Stimulated activated CD8-positive, alpha-beta memory T cell treated with anti-CD3 and anti-CD28 coated beads, Interleukin-2, amount 100 ng/mL, for 48 hours (primary cell): ENCODE measurements around the gene STX1B.
A peak's percentile ranks its signal among the peaks of the same experiment; 100 is the strongest.
"Not testable (repeated sequence)": the region's sequence is repeated elsewhere in the genome, so short reads cannot be mapped to it uniquely, and the experiment has no call there.

Experiments used
- DNase-seq, 2 donors: peaks; one replicate each; pipeline ENCODE4 v3.0.0-alpha.2; 2020; ENCODE audit warnings: low read depth in 2 of 2

STX1B gene

DNA sequence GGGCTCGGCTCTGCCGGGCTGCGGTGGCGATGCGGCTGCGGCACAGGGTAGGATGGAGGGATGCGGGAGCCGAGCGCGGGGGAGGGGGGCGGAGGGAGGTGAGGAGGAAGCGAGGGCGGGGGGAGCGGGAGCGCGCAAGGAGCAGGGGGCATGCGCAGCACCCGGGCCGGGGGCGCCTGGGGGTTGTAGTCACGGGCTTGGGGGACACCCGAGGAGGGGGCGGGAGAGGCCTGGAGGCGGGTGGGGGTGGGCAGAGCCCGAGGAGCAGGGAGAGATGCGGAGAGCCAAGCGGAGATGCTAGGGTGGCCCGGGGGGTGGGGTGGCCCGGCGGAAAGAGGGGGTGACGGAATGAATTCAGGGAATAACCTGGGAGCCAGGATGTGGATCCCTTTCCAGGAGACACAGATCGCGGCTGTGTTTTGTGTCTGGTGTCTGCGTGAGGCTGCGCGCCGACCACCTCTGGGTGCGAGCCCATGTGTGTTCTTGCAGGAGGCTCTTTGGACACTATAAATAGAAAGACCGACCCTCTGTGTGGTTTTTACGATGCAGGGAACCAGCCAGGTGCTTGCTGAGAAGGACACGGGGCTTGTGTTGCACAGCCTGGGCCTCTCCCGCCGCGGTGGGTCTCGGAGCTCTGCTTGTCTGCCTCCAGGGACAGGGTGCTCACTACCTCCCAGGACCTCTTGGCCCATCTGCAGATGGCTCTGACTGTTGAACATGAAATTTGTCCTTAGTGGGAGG lies at the start of gene STX1B:
STX1B (minus strand) TSS at position 54 of the 741 bp plus-strand sequence. CDS start 242 bp downstream, outside the sequence.
- peak; percentile 16 to 20 for DNase-seq

DNA sequence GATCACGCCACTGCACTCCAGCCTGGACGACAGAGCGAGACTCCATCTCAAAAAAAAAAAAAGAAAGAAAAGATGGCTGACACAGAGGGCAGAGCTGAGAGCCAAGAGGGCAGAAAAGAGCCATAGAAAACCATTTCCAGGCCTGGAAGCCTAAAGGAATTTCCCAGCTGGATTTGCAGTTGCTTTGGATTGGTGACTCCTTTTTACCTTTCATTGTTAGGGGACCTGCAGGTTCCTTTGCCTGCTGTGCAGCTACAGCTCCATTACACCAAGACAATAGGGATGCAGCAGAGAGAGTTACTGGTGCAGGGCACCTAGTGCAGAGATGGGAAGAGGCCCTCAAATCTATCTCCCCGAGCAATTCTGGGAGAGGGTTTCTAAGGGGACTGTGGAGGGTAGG lies 45.2 kb upstream of the STX1B start:
- DNase-seq: no peak

DNA sequence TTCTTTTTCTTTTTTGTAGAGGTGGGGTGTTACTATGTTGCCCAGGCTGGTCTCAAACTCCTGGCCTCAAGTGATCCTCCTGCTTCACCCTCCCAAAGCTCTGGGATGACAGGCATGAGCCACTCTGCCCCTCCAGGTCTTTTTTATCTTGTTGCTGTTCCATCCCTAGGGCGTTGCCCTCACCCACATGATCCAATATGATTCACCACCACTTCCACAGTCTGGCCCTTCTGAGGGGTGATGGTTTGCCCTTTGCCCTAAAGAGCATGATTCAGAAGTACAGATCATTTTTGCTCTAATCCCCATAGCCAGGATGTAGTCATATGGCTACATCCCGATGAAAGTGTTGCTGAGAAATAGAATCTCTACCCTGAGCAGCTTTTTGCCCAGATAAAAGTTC lies 41.7 kb upstream of the STX1B start:
- DNase-seq: no peak

DNA sequence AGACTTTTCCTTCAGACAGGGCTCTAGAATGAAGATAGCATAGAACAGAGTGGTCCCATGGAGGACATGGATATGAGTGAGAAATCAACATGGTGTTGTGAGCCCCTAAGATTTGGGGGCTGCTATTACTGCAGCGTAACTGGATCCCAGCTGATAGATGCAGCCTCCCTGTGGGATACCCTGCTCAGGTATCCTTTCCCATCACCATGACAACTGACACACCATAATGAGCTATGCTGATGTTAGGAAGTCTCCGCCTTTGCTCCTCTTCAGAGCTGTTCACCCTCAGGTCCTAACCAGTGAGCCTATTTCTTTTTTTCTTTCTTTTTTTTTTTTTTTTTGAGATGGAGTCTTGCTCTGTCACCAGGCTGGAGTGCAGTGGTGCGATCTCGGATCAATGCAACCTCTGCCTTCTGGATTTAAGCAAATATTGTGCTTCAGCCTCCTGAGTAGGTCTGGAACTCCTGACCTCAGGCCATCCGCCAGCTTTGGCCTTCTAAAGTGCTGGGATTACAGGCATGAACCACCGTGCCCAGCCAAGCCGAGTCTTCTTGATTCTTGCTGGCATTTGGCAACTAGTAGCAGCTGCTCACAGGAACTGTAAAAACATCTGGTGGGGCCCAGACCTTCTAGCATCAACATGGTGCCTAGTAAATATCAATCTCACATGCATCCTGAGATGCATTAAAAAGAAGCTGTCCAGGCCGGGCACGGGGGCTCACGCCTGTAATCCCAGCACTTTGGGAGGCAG lies 40.0 kb upstream of the STX1B start:
- DNase-seq: no peak

DNA sequence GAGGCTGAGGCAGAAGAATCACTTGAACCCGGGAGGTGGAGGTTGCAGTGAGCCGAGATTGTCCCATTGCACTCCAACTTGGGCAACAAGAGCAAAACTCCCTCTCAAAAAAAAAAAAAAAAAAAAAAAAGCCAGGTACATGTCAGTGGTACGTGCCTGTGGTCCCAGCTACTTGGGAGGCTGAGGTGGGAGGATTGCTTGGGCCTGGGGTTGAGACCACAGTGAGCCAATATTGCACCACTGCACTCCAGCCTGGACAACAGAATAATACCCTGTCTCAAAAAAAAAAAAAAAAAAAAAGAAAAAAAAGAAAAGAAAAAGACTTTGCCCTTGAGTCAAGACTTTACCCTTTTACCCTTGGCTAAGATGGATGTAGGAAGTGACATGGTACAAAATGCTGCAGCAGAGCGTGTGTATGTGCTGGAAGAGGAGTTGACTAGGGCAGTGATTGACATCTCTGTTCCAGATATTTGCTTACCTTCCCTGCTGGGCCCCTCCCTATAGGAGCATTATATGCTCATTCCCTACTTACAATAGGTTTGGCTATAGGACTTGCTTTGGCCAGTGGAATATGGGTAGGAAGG lies 33.6 kb upstream of the STX1B start:
- no peak for DNase-seq

DNA sequence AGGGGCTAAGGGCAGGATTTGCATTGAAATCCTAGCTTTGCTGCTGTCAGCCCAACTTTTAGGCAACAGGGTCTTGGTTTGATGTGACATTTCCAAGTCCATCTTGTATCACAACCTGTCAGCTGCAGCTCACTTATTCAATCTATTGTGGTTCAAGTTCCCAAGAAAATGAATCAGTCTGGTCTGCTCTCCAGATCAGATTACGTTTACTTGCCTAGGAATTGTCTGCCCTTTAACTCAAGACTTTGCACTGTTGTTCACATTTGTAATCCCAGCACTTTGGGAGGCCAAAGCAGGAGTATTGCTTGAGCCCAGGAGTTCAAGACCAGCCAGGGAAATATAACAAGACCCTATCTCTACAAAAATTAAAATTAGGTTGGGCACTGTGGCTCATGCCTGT lies 32.9 kb upstream of the STX1B start:
- no peak for DNase-seq

DNA sequence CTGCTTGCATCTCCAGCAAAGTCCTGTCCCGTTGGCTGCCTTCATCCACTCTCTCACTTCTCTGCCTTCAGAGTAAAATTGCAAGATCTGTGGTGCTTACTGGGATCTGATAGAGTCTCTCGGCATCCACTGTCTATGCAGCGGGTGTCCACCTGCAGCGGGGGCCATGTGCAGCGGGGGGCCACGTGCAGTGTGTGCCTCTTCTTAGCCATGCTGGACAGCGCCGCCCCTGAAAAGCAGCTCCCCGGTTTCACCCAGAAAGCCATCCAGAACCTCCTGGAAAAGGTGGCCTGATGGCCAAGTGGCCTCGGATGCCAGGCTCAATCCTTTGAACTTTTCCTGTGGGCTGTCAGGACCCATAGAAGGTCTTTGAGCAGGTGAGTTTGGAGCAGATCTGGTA lies 32.4 kb upstream of the STX1B start:
- no peak for DNase-seq

DNA sequence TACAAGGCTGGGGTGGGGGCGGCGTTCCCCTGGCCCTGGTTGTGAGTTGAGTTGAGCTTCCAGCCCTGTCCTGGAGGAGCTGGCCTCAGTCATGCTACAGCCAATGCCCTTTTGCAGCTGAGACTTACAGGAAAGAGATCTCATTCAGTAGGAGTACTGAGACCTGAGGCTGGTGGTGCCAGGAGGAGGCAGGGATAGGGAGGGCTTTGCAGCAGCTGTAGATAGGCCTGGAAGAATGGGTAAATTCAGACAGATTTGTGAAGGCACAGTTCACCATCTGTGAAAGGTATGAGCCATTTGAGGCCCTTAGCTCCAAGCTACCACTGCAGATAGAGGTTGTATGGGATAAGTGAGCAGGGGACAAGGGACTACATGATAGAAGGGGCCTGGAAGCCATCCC lies 28.6 kb upstream of the STX1B start:
- DNase-seq: no peak

DNA sequence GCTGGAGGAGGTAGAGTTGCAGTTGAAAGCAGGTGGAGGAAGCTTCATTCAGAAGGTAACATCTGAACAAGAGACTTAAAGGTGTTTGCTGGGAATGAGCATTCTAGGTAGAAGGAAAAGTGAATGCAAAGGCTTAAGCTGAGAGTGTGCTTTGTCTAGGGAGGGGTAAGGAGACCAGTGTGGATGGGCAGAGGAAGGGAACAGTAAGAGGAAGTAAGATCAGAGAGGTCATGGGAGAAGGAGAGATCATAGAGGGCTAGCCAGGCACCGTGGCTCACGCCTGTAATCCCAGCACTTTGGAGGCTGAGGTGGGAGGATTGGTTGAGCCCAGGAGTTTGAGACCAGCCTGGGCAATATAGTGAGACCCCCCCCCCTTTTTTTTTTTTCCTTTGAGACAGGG lies 26.3 kb upstream of the STX1B start:
- DNase-seq: no peak

DNA sequence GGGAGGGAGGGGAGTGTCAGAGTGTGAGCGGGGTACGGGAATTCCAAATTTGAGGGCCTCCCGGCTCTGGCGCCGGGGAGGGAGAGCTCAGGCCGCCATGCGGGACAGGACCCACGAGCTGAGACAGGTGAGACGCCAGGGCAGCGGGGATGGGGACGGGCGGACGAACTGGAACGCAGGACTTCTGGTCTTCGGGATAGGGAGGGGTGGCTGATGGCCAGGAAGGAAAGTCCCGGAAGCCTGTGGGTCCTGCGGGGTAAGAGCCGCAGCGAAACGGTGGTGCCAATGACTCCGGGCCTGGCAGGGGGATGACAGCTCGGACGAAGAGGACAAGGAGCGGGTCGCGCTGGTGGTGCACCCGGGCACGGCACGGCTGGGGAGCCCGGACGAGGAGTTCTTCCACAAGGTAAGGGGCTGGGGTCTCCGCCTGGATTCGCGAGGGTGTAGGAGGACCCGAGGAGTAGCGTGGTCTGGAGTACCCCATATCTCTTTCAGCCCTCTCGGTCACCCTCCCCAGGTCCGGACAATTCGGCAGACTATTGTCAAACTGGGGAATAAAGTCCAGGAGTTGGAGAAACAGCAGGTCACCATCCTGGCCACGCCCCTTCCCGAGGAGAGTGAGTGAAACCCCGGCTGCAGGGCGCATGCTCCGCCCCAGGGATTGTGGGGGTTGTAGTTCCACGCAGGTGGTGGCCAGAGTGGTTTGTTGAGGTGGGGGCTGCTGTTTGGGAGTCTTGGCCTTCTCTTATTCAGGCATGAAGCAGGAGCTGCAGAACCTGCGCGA lies 23.5 kb upstream of the STX1B start:
- peak; percentile 78 to 85 for DNase-seq

DNA sequence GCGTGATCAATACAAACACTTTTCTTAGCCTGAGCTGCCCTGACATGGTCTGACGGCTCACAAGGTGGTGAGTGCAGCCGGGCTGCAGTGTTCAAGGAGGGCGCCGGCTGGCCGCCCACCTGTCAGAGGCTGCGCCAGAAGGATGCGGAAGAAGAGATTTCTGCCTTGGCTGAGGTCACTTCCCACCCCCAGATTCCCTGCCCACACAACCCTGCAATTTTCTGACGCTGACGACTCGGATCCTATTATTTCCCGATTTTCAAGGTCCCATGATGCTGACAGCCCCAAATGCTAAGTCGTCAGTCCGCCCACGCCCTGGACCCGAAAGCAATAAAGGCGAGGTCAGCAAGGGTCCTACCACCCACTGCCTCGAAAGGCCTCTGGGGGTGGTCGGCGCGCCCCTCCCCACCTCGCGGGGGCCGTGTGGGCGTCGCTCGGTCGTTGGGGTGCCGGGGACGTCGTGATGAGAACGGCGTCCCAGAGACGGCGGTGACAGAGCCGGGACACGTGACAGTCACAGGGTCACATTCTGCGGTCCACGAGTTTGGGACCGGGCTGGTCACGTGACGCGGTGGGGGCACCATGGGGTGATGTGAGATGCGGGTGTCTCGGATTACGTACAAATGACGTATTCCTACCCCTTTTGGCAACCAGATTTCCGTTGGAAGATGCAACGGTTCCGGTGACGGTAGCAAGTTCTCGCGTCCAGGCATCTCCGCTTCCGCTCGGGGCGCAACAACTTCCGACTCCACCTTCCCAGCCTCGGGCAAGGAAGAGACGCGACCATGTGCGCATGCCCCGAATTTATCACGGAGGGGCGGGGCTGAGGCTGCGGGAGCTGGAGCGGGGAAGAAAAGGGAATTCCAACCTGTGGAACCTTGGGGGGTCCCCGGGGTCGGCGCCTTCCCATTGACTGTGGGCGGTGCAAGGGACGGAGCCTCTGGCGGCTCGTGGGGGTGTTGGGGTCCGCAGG lies 22.6 kb upstream of the STX1B start, which contains the start of gene STX4:
STX4 (plus strand) TSS at position 823 of the 973 bp plus-strand sequence. CDS start 248 bp downstream, outside the sequence.
- DNase-seq: peak; percentile 94 to 96

DNA sequence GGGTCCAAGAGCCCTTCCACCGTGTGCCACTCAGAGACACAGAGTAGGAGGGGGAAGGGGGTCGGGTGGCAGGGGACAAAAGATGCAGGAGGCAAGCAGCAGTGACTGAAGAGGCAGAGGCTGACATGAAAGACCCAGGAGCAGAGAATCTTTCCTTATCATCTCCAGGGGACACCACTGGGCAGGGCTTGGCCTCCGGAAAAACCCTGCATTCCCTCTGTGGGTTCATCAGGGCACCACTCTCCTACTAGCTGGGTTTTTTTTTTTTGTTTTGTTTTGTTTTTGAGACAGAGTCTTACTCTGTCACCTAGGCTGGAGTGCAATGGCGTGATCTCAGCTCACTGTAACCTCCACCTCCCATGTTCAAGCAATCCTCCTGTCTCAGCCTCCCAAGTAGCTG lies 20.8 kb upstream of the STX1B start:
- no peak for DNase-seq

DNA sequence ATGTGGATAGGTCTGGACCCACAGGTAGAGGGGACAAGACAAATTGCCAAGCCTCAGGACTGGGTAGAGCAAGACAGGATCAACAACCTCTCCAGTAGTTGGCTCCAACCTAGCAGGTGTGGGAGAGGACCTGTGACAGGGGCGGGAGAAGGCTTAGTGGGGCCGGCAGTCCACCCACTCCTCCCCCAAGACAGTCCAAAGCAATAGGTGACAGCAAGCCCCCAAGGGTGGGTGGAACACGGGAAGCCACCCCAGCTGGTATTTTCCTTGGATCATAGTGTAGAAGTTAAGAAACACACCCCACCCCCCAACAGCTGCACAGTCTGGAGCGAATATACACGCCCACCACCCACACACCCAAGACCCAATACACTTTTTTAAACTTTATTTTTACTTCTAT lies 18.8 kb upstream of the STX1B start:
- no peak for DNase-seq

DNA sequence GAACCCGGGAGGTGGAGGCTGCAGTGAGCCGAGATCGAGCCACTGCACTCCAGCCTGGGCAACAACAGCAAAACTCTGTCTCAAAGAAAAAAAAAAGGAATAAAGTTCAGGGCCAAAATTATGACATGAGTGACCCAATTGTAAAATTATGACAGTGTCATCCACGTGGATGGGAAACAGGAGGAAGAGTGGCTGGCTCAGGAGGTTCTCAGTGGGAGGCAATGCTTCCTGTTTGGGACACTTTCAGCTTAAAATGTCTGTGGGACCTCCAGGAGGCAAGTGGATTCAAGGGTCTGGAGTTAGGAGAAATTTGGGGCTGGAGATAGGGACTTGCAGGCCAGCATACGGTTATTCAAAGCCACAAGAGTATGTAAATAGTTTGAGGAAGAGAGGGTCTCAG lies 14.9 kb upstream of the STX1B start:
- DNase-seq: no peak

DNA sequence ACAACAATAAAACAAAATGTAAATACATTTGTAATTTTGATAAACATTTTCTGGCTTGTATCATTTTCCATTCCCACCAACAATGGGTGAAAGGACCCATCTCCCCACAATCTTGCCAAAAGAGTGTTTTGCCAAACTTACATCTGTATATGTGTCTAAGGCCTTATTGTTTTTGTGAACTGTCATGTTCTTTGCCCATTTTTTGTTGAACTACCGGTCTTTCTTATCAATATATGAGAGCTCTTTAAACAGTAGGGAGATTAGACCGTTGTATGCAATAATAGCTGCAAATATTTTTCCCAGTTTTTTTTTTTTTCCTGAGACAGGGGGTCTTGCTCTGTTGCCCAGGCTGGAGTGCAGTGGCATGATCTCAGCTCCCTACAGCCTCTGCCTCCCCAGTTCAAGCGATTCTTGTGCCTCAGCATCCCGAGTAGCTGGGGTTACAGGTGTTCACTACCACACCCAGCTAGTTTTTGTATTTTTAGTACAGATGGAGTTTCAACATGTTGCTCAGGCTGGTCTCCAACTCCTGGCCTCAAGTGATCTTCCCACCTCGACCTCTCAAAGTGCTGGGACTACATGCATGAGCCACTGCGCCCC lies 13.3 kb upstream of the STX1B start:
- DNase-seq: no peak

DNA sequence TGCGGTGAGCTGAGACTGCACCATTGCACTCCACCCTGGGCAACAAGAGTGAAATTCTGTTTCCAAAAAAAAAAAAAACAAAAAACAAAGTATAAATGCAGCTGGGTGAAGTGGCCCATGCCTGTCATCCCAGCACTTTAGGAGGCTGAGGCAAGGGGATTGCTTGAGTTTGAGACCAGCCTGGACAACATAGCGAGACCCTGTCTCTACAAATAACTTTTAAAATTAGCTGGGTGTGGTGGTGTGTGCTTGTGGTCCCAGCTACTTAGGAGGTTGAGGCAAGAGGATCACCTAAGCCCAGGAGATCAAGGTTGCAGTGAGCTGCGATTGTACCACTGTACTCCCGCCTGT lies 12.8 kb upstream of the STX1B start:
- no peak for DNase-seq

DNA sequence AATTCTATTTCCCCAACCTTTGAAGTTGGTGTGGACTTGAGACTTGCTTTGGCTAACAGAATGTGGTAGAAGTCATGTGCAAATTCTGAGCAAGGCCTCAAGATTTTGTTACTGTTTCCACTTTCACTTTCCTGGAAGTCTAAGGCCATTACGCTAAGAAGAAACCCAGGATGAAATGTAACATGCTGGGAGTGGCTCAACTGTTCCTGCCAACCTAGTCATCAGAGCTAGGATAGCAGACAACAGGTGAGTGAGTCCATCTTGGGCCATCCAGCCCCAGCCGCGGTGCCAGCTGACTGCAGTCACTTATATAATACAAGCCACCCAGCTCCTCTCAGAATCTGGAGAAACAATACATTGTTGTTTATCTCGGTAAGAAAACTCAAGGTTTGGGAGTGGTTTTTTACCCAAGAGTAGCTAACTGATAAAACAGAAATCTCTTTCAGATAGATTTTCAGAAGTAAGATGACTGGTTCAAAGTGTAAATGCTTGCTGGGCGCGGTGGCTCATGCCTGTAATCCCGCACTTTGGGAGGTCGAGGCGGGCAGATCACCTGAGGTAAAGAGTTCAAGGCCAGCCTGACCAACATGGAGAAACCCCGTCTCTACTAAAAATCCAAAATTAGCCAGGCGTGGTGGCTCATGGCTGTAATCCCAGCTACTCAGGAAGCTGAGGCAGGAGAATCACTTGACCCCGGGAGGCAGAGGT lies 12.3 kb upstream of the STX1B start:
- DNase-seq: no peak

DNA sequence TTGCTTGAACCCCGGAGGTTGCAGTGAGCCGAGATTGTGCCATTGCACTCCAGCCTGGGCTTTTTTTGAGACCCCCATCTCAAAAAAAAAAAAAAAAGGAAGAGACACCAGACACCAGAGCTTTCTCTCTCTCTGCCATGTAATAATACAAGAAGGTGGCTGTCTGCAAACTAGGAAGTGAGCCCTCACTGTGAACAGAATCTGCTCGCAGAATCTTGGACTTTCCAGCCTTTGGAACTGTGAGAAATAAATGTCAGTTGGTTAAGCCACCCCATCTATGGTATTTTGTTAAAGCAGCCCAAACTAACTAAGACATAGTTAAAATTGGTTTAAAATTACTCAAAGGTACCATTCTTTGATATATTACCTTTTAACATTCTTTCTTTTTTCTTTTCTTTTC lies 10.1 kb upstream of the STX1B start:
- no peak for DNase-seq

DNA sequence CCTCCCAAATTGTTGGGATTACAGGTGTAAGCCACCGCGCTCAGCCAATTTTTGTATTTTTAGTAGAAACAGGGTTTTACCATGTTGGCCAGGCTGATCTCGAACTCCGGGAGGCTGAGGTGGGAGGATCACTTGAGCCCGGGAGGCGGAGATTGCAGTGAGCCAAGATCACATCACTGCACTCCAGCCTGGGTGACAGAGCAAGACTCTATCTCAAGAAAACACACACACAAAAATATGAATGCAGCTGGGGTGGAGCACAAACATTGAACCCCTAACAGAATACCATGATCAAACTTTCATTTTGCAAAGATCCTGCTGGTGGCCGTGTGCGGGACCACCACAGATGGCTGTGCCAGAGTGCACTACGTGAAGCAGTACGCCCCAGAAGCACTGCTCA lies 7.3 kb upstream of the STX1B start:
- DNase-seq: not testable (repeated sequence)

DNA sequence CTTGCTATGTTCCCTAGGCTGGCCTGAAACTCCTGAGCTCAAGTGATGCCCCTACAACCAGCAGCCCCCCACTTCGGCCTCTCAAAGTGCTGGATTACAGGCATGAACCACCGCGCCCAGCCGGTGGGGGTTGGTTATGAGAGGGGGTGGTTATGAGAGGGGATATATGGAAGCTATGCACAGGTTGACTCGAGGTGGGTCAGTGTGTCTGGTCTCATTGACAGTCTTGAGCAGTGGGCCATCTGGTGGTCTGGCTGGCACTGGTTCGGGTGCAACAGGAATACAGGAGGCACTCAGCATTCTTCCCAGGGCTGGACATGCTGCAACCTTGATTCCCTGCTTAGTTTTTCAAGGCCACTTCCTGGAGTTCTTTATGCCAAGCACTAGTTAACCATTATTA lies 5.6 kb upstream of the STX1B start:
- DNase-seq: no peak
